Sigmoid colon (tissue), 4 donors: ENCODE measurements around the gene LPP.

Experiments
- EP300 ChIP-seq, 4 donors: sonication (generic); formaldehyde crosslinking; IDR thresholded peaks; one replicate each; pipeline ENCODE4 v1.6.1; 2017; ENCODE audit warnings: antibody characterized with exemption in 4 of 4
- POLR2A ChIP-seq, 2 donors: fragments of 450-650 bp; IDR thresholded peaks; one replicate each; pipeline ENCODE4 v1.6.1; 2016; ENCODE audit warnings: antibody characterized with exemption in 2 of 2, mild to moderate bottlenecking in 2 of 2, moderate library complexity in 2 of 2
- POLR2AphosphoS5 ChIP-seq, 4 donors: sonication (generic); formaldehyde crosslinking; IDR thresholded peaks; one replicate each; pipeline ENCODE4 v1.6.1; 2017; ENCODE audit warnings: antibody characterized with exemption in 4 of 4
- TF ChIP-seq, protein P1 (sequence below), 4 experiments: fragments of 450-650 bp in 3 of 4; fragments of 200-600 bp in 1 of 4; IDR thresholded peaks; one replicate each; pipeline ENCODE4 v1.5.1; 2016 to 2019; ENCODE audit warnings: antibody characterized with exemption in 4 of 4, mild to moderate bottlenecking in 3 of 4, moderate library complexity in 2 of 4

DNA sequence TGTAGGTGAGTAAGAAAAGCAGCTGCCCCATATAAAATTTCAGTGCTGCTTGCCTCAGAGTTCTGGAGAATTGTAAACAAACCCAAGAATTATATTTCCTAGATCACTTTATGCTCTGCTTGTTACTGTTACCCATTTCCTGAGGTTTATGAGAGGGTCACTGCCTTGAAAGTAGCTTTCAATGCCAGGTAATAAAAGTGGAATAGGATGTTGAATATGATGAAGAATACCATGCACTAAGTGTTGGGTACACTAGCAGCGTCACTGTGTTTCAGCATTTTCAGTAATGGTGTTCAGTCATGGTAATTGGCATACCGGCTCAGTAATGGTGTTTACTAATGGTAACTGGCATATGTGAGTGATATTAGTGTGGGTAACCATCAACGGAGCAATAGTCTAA, 568.0 kb downstream of the LPP start:
- TF ChIP-seq, protein P1, sequence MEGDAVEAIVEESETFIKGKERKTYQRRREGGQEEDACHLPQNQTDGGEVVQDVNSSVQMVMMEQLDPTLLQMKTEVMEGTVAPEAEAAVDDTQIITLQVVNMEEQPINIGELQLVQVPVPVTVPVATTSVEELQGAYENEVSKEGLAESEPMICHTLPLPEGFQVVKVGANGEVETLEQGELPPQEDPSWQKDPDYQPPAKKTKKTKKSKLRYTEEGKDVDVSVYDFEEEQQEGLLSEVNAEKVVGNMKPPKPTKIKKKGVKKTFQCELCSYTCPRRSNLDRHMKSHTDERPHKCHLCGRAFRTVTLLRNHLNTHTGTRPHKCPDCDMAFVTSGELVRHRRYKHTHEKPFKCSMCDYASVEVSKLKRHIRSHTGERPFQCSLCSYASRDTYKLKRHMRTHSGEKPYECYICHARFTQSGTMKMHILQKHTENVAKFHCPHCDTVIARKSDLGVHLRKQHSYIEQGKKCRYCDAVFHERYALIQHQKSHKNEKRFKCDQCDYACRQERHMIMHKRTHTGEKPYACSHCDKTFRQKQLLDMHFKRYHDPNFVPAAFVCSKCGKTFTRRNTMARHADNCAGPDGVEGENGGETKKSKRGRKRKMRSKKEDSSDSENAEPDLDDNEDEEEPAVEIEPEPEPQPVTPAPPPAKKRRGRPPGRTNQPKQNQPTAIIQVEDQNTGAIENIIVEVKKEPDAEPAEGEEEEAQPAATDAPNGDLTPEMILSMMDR (IDR thresholded peaks at IDR 0.05): no peak
- TF ChIP-seq POLR2A (IDR thresholded peaks at IDR 0.05) (no peak), POLR2AphosphoS5 (IDR thresholded peaks at IDR 0.05) (peak; percentile 44 to 79 (median 50)), EP300 (IDR thresholded peaks at IDR 0.05) (peak; percentile 7 to 91 (median 46))
